GM18868 (cell line): Measurements from ENCODE around the gene NEGR1.
A peak's percentile ranks its signal among the peaks of the same experiment; 100 is the strongest.

ENCODE experiments used
- ATAC-seq: cut with Tn5 transposase; IDR thresholded peaks from one replicate; pipeline ENCODE4 v1.9.1; 2021; ENCODE audit warnings: mild to moderate bottlenecking, moderate library complexity; ENCODE audit not compliant: unreplicated experiment

Gene NEGR1

DNA sequence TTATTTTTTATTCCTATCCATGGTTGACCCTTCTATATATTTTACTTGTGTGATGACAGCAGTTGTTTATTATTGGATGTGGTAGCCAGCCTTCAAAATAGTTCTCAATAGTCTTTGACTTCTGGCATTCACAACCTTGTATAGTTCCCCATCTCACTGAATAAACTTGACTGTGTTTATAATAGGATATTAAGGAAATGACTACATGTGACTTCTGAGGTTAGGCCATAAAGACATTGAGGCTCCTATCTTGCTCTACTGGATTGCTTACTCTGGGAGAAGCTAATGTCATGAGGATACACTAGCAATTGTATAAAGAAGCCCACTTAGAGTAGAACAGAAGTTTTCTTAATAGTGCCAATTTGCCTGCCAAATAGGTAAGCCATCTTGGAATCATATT is 231.8 kb downstream of the NEGR1 start:
- ATAC-seq = no peak

DNA sequence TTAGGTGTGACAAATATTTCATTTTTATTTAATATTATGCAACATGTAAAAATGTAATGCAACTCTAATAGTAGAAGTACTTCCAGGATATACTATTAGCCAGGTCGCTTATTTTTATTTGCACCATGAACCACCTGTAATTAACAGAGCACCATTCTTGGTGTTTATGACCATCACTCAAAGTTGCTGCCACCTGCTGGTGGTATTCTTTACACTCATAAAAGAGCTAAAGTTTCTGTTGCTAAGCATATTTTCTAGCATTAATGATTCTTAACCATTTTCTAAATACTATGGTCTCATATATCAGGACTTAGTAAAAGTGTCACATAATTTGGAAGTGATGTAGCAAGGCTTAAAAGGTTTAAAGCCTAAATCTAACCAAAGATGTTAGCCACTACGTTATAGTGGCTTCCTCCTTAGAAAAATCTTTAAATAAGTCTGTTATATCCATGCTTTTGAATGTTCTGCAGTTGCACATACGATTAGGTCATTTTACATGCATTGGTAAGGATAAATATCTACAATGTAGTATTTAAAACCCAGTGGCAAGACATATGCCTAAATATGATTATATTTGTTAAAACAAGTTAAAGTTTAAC is 244.5 kb downstream of the NEGR1 start:
- ATAC-seq = peak; percentile 90

DNA sequence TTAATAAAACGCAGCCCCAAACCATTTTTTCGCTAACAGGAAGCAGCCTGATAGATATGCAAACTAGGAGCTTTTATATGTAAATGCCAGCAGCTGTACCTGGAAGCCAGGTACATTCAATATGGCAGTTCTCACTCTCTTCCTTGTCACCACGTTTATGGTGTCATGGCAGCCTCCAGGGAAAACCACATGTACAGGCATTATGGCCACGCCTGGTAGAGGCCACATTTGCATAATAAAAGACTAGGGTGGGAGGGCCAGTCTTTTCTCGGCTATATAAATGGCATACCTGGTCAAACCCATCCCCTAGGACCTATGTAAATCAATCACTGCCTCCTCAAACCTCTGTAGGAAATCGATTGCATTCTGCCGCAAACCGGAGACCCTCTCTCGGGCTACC is 247.5 kb downstream of the NEGR1 start:
- no peak for ATAC-seq

DNA sequence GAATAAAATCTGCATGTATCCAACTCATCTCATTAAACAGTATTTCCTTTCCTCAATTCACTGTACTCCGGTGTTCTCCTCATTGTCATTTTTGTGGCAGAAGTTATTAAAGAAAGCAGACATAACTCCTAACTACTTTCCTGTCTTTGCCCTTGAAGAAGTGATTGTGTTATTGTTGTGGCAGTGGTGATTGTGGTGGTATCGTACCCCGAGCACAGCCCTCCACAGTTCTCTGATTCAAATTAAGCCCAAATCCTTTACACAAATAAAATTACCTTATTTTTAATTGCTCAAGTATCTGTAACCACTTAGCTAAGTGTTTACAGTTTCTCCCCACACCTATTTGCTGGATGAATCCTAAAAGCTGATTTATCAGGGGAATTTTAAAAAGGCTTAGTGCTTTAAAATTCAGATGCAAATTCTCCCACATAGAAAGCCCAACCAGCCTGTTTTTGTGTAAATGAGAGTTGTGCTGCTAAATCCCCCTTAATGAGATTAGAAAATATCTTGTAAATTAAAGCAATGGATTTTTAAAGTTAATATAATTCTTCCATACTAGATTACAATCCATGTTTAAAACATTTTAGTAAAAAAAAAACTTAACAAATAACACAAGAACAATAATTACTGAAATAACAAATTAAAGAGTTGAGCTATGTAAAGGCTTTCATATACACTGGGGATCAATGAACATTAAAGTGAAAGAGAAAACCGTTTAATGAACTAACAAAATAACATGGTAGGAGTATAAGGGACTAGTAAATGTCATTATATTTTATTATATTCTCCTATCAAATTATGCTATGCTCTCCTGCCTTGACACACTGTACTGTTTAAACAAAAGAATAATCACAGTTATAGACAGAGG is 259.0 kb downstream of the NEGR1 start:
- no peak for ATAC-seq

DNA sequence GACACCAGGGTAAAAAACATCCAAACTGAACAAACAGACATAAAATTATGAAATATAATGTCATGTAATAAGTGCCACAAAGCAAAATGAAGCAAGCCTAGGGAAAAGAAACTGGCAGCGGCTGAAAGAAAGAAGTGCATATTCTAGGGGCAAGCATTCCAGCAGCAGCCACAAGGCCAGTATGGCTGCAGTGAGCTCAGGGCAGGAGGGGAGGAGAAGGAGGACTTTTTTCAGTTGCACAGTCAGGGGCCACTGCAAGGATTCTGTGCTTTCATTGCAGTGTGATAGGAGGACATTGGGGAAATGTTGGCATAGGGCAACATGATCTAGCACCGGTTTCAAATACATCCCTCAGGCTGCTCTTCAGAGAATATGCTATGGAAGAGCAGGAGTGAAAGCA is 263.8 kb downstream of the NEGR1 start:
- ATAC-seq = no peak

DNA sequence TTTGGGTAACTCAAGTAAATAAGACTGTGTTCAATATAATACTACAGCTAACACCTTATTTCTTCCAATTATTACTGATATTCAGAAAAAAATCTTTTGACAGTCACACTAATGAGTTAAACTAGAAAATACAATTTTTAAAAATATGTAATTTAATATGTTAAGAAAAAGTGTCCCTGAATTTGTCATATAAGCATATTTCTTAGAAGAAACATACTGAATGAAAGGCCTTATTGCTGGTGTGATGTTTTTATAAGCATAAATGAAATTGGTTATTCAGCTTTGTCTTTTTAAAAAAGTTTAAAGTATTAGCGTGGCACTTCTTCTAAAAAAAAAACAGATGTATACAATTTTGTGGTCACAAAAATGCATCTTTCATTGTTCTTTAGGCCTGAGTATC is 267.3 kb downstream of the NEGR1 start:
- ATAC-seq = no peak

DNA sequence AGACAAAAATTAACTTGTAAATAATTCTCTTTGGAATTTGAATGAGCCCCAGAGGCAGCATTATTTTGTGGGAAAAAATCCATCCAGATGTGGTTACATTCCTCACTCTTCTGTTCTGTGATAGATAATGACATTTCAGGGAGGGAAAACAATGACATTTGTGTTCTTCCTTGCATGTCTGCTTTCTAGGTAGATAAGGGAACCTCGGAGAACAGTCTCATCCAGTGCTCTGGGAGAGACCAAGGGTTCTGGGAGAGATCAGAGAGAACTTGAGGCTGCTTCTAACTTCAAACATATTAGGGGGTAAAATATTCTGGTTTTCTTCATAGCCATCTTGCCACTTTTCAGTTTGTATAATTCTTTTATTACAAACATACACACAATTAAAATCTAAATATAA is 269.2 kb downstream of the NEGR1 start:
- no peak for ATAC-seq

DNA sequence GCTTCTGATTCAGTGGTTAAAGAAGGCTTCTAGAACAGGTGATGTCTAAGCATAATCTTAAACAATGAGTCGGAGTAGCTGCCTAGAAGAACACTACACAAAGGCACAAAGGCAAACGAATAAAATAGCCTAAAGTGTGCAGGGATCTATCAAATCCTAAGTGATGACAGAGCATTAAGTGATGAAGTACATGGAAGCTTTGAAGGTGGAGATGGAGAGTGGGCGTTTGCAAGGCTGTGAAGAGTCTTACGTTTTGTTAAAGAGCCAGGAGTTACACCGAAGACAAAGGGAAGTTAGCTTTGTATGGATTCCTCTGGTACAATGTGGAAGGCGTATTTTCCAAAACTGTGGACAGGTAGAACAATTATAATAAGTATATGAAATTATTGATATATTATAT is 270.6 kb downstream of the NEGR1 start:
- ATAC-seq = no peak

DNA sequence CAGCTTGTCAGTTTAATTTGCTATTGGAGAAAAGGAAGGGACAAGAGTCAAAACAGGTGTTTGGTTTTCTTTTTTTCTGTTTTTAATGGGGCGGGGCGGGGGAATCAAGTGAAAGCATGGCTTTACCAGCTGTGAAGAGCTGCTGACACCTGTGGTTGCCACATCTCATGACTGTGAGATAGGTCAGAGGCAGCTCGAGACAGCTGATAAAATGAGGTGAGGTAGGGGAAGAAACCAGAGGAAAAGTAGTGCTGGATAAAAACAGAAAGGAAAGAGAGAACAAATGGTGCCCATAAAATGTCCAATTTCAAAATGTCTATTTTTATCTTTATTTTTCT is 272.3 kb downstream of the NEGR1 start:
- no peak for ATAC-seq

DNA sequence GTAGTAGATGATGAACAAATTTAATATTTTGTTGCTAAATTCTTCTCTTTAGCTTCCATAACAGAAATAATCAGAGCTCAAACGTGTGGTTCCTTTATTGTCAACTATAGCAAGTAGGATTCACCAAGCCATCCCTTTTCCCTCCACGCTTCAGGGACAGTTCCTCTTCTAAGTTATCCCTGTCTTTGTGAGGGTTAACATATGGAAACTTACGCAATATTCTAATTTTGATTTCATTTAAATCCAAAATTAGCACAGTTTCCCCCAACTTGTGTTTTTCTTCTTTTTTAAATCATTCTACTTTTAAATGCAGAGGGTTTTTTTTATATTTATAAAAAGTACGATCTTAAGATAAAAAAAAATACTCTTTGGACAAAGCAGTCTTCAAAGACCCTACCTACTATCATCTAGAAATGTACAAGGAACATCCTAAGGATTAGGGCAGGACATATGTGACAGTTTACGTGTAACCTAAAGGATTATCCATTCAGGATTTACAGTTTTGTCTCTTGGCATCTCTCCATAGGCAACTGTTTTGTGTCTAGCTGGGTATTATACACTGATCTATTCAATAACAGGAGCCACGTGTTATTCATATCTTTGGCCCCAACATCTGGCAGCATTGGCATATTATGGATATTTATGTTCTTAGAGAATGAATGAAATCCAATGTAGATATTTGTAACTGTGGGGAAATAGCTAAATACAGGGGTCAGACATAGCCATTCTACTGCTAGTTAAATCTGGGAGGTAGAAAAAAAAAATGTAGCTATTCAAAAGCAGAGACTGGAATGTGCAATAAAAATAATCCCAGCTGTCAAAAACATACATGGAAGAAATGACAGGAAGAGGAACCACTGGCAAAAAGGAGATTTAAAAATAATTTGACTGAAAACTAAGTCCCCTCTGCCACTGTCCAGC is 272.9 kb downstream of the NEGR1 start:
- no peak for ATAC-seq

DNA sequence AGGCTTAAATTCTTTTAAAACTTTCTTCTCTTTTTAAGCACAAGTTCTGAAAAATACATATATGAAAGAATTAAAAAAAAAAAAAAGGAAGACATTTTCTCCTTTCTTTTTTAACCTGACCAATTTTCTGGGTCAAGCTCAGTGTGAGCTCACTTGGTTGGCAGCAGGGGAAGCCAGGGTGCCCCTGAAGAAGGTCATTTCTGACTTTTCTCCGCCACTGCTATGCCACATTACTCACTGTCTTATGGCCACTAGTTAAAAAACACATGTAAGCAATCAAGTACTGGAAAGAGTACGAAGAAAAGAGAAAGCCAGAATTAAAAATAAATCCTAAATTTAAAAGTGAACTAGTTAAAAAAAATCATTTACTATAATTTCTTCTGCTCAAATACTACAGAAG is 275.0 kb downstream of the NEGR1 start:
- no peak for ATAC-seq

DNA sequence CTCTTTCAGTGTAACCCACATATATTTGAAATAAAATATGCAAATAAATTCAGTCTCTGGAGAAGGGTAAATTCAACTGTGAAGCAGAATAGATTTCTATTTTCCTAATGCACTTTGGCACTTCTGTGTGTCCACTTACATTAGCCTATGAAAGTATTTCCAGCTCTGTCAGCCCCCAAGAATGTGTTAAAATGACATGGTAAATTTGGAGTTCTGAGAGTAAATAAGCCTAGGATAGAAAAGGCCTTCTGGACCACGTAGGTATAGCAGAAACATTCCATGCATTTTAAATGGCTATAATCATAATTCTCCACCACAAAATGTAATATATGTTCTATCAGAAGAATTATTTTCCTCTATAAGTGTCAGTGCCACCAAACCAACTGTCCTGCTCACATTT is 276.2 kb downstream of the NEGR1 start:
- ATAC-seq = no peak

DNA sequence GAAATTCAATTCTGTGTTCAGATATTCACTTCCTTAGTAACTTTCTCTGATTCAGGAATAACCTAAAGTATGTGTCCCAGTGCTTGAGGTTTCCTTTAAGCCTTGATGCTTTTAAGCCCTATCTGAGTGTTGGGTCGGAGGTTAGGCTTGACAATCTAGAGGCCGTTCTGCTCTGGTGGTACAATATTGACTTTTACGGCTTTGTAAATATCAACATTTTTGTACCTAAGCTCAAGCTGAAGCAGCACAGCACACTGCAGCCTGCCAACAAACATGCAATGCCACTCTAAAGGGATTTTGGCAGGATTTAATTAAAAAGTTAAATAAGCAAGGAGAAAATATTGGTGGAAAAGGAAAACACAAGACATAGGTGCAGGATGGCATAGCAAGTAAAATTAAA is 279.2 kb downstream of the NEGR1 start:
- ATAC-seq = no peak

DNA sequence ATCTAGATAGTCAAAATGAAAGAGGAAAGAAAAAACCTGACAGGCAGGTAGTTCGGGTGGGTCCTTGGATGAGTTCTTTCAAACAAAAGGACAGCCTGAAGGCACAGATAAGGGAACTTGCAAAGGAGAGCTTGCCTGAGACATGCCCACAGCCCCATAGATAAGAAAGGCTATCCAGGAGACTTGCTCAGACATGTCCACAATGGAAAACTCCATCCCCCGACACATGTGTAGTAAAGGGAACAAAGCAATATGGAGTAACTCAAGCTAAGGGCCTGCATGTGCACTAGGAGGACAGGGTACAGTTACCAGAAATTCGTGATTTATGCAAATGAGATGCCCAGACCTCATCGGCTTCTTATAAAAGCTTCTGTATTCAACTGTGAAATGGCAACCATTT is 281.5 kb downstream of the NEGR1 start:
- ATAC-seq = peak; percentile 52

DNA sequence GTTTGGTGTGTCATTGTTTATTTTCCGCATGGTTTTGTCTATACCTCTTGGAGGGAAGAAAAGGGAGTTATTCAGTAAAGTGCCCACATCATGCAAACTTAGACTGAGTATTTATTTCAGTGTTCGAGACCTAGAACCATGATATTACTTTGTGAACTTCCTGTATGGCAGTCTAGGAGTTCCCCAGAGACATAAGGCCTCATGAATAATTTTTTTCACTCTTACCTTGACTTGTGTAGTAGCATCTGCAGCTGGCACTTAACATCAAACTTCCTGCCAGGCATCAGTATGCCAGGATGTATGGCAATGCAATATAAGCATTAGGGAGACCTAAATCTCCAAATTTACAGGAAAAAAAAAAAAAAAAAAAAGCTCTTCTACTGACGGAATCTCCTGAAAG is 287.7 kb downstream of the NEGR1 start:
- ATAC-seq = no peak

DNA sequence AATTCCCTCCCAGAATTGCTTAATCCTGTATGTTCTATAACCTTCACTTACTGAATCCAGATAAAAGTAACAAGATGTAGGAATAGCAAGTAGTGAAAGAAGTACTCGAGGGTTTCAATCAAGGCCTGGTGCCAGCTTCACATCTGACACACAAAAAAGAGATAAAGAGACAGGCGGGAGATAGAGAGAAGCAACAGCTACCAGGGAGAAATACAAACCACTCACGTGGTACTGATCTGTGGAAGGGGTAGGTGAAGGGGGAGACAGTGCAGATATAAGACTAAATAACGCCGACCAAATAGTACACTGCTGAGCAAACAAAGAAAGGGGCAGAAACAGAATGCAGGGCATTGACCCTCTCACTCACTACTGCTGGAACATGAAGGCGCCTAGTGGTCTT is 295.2 kb downstream of the NEGR1 start:
- ATAC-seq = no peak

DNA sequence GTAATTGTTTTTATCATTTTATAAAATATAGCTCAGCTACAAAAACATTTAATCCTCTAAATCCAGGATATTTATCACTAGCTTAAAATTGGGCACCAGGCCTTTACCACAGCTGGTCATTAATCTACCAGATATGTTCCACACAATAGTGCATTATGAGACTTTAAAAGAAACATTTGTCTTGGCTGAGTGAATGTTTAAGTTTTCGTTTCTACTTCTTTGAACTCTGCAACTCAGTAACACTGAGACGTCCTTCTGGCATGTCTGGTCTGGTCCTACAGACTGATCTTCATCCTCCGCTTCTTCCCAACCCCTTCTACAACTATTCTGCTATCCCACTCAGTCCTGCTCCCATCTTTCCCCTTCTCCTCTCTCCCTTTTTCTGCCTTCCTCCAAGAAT is 296.2 kb downstream of the NEGR1 start:
- no peak for ATAC-seq

DNA sequence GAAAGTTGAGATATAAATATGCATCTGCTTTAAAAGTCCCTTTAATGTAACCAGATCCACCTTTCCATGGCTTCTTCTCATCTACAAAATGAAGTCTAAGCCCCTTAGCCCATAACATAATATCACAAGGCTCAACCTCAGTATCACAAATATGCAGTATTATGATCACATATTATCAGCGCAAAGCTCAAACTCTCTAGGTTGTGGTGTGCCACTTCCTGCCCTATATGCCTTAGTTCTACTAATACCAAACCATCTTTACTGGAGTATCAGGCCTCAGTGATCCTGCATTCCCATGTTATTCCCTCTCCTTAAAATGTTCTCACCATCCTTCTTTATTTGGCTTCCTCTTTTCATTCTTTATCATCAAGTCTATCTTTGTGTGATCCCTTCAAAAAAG is 301.8 kb downstream of the NEGR1 start:
- no peak for ATAC-seq

DNA sequence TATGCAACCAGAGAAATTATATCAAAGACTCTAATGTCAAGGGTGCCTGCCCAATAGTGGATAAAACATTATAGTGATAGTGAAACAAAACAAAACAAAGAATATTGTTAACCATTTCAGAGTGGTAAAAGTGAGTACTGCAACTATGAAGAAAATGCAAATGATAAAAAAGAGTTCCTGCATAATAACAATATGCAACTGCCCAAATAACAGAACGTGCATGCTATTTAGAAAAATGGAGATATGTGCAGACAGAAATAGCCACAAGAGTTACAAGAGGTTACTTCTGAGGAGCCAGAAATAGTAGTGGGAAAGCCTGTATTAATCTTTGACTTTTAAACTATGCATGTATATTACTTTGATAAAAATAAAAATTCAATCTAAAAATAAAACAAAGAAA is 302.5 kb downstream of the NEGR1 start:
- no peak for ATAC-seq

DNA sequence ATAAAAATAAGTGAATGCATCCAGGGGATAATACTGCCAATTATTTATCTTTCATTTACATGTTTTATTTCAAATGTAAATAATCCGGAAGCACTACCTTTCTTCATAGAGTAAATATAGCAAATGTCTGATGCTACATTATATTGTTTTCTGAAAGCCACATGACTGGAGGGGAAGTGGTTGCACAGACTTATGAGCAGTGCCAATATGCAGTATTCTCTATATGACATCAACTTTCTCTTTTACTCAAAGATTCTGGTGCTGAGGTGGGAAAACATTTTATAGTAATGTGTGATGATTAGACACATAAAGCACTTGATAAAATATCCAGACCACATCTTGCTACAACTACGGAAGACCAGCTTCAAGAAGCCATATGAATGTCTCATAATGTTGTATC is 314.7 kb downstream of the NEGR1 start:
- peak; percentile 97 for ATAC-seq

DNA sequence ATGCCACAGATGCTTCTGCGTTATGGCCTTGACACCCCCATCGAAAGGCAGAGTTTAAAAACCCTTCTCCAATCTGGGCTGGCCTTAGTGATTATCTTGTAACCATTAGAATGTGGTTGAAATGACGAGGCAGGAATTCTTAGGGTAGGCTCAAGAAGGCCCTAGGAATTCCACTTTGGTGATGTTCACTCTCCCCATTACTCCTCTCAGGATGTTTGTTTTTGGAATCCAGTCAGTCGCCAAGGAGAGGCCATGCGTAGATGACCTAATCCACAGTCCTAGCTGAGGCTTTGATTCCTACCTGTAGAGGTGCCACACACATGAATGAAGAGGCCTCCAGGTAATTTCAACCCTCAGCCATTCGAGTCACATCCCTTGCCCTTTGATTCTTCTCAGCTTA is 318.2 kb downstream of the NEGR1 start:
- no peak for ATAC-seq
